Measurements from ENCODE around the gene VPS51. TPM values are rescaled to one million over a fixed set of nuclear protein-coding genes. Genes with fewer than 3 reads are reported as not detected.

Gene VPS51
- total and polyA plus RNA-seq, 9 of the 15 experiments (the other 6 are each of a cell fraction or from before 2014, with no cell fraction given), result 1.8 to 143 (median 46.8) TPM

DNA sequence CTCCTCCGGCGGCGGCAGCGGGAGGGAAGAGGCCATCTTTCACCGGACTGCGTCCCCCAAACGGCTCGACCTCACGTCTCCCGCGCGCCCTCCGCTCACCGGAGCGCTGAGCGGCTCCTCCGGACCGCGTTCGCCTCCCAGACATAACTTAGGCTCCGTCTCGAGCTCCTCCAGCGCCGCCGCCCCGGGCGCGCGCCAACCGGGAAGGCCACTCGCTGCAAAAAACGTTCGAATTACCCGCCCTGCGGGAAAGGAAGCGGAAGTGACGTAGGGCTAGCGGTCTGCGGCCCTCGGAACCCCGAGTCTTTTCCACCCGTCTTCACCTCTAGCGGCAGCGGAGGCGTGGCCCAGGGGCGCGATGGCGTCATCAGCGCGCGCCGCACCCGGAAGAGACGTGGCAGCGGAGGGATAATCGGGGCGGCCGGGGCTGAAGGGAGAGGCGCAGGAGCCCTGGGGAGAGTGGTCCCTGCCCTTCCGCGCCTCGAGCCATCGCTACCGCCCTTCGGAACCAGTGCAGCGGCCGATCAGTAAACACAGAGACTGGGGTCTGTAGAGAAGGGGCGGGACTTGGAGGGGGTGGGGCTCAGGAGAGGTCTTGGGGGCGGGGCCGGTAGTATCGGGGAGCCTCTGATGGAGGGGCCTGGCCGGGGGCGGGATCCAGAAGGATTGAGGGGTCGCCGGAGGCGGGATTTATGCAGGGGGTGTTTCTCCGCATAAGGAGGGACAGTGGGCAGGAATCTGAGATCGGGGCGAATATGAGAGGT is 12.0 kb upstream of the VPS51 start, which contains the start of the genes CDCA5 and ZFPL1 (continued):
- TF ChIP-seq ETV1 (tag; conservative IDR thresholded peaks at IDR 0.05; ENCODE audit: low read depth), result peak; percentile 86
- no peak for TF ChIP-seq ARHGAP35 (IDR thresholded peaks at IDR 0.05; ENCODE audit: partially characterized antibody)
- TF ChIP-seq, protein P1, sequence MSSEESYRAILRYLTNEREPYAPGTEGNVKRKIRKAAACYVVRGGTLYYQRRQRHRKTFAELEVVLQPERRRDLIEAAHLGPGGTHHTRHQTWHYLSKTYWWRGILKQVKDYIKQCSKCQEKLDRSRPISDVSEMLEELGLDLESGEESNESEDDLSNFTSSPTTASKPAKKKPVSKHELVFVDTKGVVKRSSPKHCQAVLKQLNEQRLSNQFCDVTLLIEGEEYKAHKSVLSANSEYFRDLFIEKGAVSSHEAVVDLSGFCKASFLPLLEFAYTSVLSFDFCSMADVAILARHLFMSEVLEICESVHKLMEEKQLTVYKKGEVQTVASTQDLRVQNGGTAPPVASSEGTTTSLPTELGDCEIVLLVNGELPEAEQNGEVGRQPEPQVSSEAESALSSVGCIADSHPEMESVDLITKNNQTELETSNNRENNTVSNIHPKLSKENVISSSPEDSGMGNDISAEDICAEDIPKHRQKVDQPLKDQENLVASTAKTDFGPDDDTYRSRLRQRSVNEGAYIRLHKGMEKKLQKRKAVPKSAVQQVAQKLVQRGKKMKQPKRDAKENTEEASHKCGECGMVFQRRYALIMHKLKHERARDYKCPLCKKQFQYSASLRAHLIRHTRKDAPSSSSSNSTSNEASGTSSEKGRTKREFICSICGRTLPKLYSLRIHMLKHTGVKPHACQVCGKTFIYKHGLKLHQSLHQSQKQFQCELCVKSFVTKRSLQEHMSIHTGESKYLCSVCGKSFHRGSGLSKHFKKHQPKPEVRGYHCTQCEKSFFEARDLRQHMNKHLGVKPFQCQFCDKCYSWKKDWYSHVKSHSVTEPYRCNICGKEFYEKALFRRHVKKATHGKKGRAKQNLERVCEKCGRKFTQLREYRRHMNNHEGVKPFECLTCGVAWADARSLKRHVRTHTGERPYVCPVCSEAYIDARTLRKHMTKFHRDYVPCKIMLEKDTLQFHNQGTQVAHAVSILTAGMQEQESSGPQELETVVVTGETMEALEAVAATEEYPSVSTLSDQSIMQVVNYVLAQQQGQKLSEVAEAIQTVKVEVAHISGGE (CRISPR knock-in tag; IDR thresholded peaks at IDR 0.05), result peak; percentile 74 to 96 (median 87); a peak in 5 of 6 replicates
- TF ChIP-seq, protein P2, sequence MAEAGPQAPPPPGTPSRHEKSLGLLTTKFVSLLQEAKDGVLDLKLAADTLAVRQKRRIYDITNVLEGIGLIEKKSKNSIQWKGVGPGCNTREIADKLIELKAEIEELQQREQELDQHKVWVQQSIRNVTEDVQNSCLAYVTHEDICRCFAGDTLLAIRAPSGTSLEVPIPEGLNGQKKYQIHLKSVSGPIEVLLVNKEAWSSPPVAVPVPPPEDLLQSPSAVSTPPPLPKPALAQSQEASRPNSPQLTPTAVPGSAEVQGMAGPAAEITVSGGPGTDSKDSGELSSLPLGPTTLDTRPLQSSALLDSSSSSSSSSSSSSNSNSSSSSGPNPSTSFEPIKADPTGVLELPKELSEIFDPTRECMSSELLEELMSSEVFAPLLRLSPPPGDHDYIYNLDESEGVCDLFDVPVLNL (CRISPR knock-in tag; IDR thresholded peaks at IDR 0.05; ENCODE audit: low read depth), result peak; percentile 100
- TF ChIP-seq JUND (IDR thresholded peaks at IDR 0.05; ENCODE audit: borderline replicate concordance, low read depth, low read length), result peak; percentile 87
- peak; percentile 54; the same call in 1 of the 3 replicates for TF ChIP-seq JUND (tag; IDR thresholded peaks at IDR 0.05; ENCODE audit: borderline replicate concordance, low read depth, low read length)
- TF ChIP-seq KDM4B (IDR thresholded peaks at IDR 0.05; ENCODE audit: borderline replicate concordance in 2 of 2, low read depth in 1 of 2), result peak in 1 of 2 experiments; percentile 81; a peak in 1 of 4 replicates
- TF ChIP-seq SMC3 (conservative IDR thresholded peaks at IDR 0.05; ENCODE audit: insufficient read depth, low read depth, low read length), result 0 out of 2 replicates have a peak, but pooled peaks have one; percentile 18
- 0 out of 2 replicates have a peak, but pooled peaks have one; percentile 21 for TF ChIP-seq ZNF449 (CRISPR knock-in tag; IDR thresholded peaks at IDR 0.05)
- TF ChIP-seq, protein P3, sequence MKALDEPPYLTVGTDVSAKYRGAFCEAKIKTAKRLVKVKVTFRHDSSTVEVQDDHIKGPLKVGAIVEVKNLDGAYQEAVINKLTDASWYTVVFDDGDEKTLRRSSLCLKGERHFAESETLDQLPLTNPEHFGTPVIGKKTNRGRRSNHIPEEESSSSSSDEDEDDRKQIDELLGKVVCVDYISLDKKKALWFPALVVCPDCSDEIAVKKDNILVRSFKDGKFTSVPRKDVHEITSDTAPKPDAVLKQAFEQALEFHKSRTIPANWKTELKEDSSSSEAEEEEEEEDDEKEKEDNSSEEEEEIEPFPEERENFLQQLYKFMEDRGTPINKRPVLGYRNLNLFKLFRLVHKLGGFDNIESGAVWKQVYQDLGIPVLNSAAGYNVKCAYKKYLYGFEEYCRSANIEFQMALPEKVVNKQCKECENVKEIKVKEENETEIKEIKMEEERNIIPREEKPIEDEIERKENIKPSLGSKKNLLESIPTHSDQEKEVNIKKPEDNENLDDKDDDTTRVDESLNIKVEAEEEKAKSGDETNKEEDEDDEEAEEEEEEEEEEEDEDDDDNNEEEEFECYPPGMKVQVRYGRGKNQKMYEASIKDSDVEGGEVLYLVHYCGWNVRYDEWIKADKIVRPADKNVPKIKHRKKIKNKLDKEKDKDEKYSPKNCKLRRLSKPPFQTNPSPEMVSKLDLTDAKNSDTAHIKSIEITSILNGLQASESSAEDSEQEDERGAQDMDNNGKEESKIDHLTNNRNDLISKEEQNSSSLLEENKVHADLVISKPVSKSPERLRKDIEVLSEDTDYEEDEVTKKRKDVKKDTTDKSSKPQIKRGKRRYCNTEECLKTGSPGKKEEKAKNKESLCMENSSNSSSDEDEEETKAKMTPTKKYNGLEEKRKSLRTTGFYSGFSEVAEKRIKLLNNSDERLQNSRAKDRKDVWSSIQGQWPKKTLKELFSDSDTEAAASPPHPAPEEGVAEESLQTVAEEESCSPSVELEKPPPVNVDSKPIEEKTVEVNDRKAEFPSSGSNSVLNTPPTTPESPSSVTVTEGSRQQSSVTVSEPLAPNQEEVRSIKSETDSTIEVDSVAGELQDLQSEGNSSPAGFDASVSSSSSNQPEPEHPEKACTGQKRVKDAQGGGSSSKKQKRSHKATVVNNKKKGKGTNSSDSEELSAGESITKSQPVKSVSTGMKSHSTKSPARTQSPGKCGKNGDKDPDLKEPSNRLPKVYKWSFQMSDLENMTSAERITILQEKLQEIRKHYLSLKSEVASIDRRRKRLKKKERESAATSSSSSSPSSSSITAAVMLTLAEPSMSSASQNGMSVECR (CRISPR knock-in tag; IDR thresholded peaks at IDR 0.05), result peak; percentile 97
- peak; percentile 91 for TF ChIP-seq KLF13 (tag; IDR thresholded peaks at IDR 0.05; ENCODE audit: borderline replicate concordance, low read depth)
- TF ChIP-seq KHSRP (IDR thresholded peaks at IDR 0.05), result peak; percentile 91
- TF ChIP-seq SPI1 (IDR thresholded peaks at IDR 0.05; ENCODE audit: borderline replicate concordance, low read depth, low read length), result peak; percentile 69; the same call in 1 of the 2 replicates
- TF ChIP-seq POLR2B (IDR thresholded peaks at IDR 0.05; ENCODE audit: low read depth, partially characterized antibody), result peak; percentile 82
- TF ChIP-seq EP300 (IDR thresholded peaks at IDR 0.05; ENCODE audit: low read length), result peak; percentile 55

Data from K562 (cell line).